Esophagus mucosa (tissue), 1 donor: Measurements from ENCODE around the gene PGAP2. TPM values are rescaled to one million over a fixed set of nuclear protein-coding genes. Genes with fewer than 3 reads are reported as not detected.

Source experiments
- ATAC-seq: fragments of 200-7000 bp; cut with Tn5 transposase; one replicate; pipeline ENCODE4 v1.9.1; 2020
- total RNA-seq: library from RNA; stranded (reverse); gene quantifications from one replicate; pipeline ENCODE4 v1.2.4, GENCODE V29; 2023
- donor health status: DM: yes; HTN: yes; CAD: no.

PGAP2 gene
- total RNA-seq, 1 donor from 2014 or later: 31.8 TPM

- ATAC-seq: no peak
Measured at GRCh38 chr11:3834349-3834663, 25.9 kb downstream of the PGAP2 start.

- ATAC-seq: peak; percentile 55
Measured at GRCh38 chr11:3834664-3835461, 26.5 kb downstream of the PGAP2 start.

GRCh38 chr11:3835751-3836150, 27.4 kb downstream of the PGAP2 start:
- ATAC-seq: no peak

- no peak for ATAC-seq
Measured at GRCh38 chr11:3836903-3837302, 28.5 kb downstream of the PGAP2 start.

- ATAC-seq: no peak
Measured at GRCh38 chr11:3837793-3838192, 29.4 kb downstream of the PGAP2 start.

GRCh38 chr11:3838504-3838903, 30.1 kb downstream of the PGAP2 start:
- ATAC-seq: no peak

- peak; percentile 49 for ATAC-seq
Measured at GRCh38 chr11:3840004-3840869, 31.9 kb downstream of the PGAP2 start.

GRCh38 chr11:3840870-3841425, 32.6 kb downstream of the PGAP2 start, which contains the start of gene RHOG:
RHOG (minus strand) TSS chr11:3840959; CDS start chr11:3828138, 12,821 bp downstream.
- ATAC-seq: peak; percentile 81

GRCh38 chr11:3841426-3842350, 33.3 kb downstream of the PGAP2 start:
- peak; percentile 74 for ATAC-seq

GRCh38 chr11:3843326-3843725, 35.0 kb downstream of the PGAP2 start:
- no peak for ATAC-seq

- ATAC-seq: no peak
Measured at GRCh38 chr11:3845246-3845645, 36.9 kb downstream of the PGAP2 start.

GRCh38 chr11:3845670-3846069, 37.3 kb downstream of the PGAP2 start:
- ATAC-seq: no peak

GRCh38 chr11:3849297-3849874, 41.0 kb downstream of the PGAP2 start:
- ATAC-seq: peak; percentile 51

GRCh38 chr11:3853545-3853842, 45.1 kb downstream of the PGAP2 start:
- ATAC-seq: no peak

GRCh38 chr11:3853899-3854659, 45.7 kb downstream of the PGAP2 start:
- peak; percentile 92 for ATAC-seq

GRCh38 chr11:3854660-3854976, 46.3 kb downstream of the PGAP2 start:
- no peak for ATAC-seq

- ATAC-seq: peak; percentile 89
Measured at GRCh38 chr11:3854977-3855807, 46.8 kb downstream of the PGAP2 start, which contains the start of gene STIM1. STIM1 (plus strand) TSS chr11:3855664; CDS start chr11:3856271, 607 bp downstream.

- peak; percentile 0 for ATAC-seq
Measured at GRCh38 chr11:3855808-3856491, 47.6 kb downstream of the PGAP2 start.

- ATAC-seq: no peak
Measured at GRCh38 chr11:3856856-3857553, 48.6 kb downstream of the PGAP2 start.
